HepG2 (cell line): ENCODE results near the gene UBE3A. TPM values are rescaled to one million over a fixed set of nuclear protein-coding genes. Genes with fewer than 3 reads are reported as not detected.

Experiments
- ATAC-seq: fragments of 200-7000 bp; cut with Tn5 transposase; 3 replicates; pipeline ENCODE4 v1.9.1; 2020; ENCODE audit warnings: mild to moderate bottlenecking, moderate library complexity
- BruUV-seq: library from RNA; stranded (reverse); fragments of 400-500 nt; replicated peaks from 2 replicates; lab custom pipeline; 2021; lab: Mats Ljungman, UMichigan
- CTCF ChIA-PET: fragments of 300-600 bp; formaldehyde crosslinking; extraction: SDS; loops from one replicate; lab custom pipeline; 2021; ENCODE audit warnings: low total read pairs, inconsistent platforms, low intra/inter-chr PET ratio; lab: Yijun Ruan, JAX
- POLR2A ChIA-PET: fragments of 350-600 bp; sonication (Branson Sonifier 250); formaldehyde crosslinking; loops from one replicate; lab custom pipeline; 2020; ENCODE audit warnings: antibody characterized with exemption, inconsistent platforms; lab: Yijun Ruan, JAX
- DNase-seq: peaks from one replicate; pipeline ENCODE4 v3.0.0-alpha.2; 2015; ENCODE audit warnings: low spot score
- FAIRE-seq: peaks from 3 replicates; lab custom pipeline; 2011; peaks lifted over from hg19 to GRCh38; lab: Jason Lieb, UNC
- H2AFZ ChIP-seq: one replicate; pipeline ENCODE4 v1.6.1; 2011; ENCODE audit warnings: low read length, inconsistent platforms
- H3K27ac ChIP-seq: fragments of 300-600 bp; 3 replicates; pipeline ENCODE4 v1.8.0; 2011; ENCODE audit warnings: mixed run types, mild to moderate bottlenecking, mixed read lengths, low read length, inconsistent platforms; ENCODE audit not compliant: insufficient read depth; ENCODE audit errors: extremely low read length
- H3K27me3 ChIP-seq, 2 experiments: fragments of 200-600 bp in 1 of 2; 2 replicates in 1 of 2; 3 replicates in 1 of 2; pipeline versions ENCODE4 v1.6.0 to v1.8.0; 2011; ENCODE audit warnings: low read length in 2 of 2, mild to moderate bottlenecking in 2 of 2, moderate library complexity in 2 of 2, inconsistent platforms in 1 of 2; ENCODE audit not compliant: insufficient read depth in 2 of 2, control insufficient read depth in 1 of 2
- H3K36me3 ChIP-seq, 2 experiments: fragments of 200-600 bp in 1 of 2; replicated peaks in 1 of 2; 2 replicates in 1 of 2; 3 replicates in 1 of 2; pipeline versions ENCODE4 v1.5.1 to v1.8.0; 2011; ENCODE audit warnings: low read length in 2 of 2, inconsistent platforms in 1 of 2; ENCODE audit not compliant: insufficient read depth in 2 of 2, control insufficient read depth in 1 of 2
- H3K4me1 ChIP-seq: 2 replicates; pipeline ENCODE4 v1.5.1; 2012; ENCODE audit warnings: low read length, inconsistent platforms; ENCODE audit not compliant: insufficient read depth
- H3K4me2 ChIP-seq: 2 replicates; pipeline ENCODE4 v1.6.0; 2011; ENCODE audit warnings: low read depth, low read length, inconsistent platforms
- H3K4me3 ChIP-seq, 3 experiments: fragments of 200-600 bp in 1 of 3; sonication (generic), shearing (Covaris generic) in 1 of 3; replicated peaks in 1 of 3; 2 replicates each; pipeline ENCODE4 v1.5.1; 2011 to 2016; ENCODE audit warnings: low read length in 3 of 3, inconsistent platforms in 2 of 3, low read depth in 2 of 3, mild to moderate bottlenecking in 2 of 3, control low read depth in 1 of 3, mixed read lengths in 1 of 3; ENCODE audit not compliant: insufficient read depth in 1 of 3
- H3K79me2 ChIP-seq: one replicate; pipeline ENCODE4 v1.6.1; 2011; ENCODE audit warnings: low read length, inconsistent platforms; ENCODE audit not compliant: insufficient read depth
- H3K9ac ChIP-seq: 2 replicates; pipeline ENCODE4 v1.6.0; 2011; ENCODE audit warnings: mild to moderate bottlenecking, low read depth, low read length, inconsistent platforms; ENCODE audit not compliant: insufficient read depth
- H3K9me3 ChIP-seq: 2 replicates; pipeline ENCODE4 v1.5.1; 2012; ENCODE audit warnings: mild to moderate bottlenecking, low read length
- H4K20me1 ChIP-seq: 2 replicates; pipeline ENCODE4 v1.6.0; 2011; ENCODE audit warnings: inconsistent platforms, mild to moderate bottlenecking, low read length, moderate library complexity; ENCODE audit not compliant: insufficient read depth
- ATF5 ChIP-seq: sonication (generic); formaldehyde crosslinking; IDR thresholded peaks from 2 replicates; pipeline ENCODE4 v1.4.0; 2020; ENCODE audit warnings: mild to moderate bottlenecking, low read depth, missing genetic modification reagents
- GZF1 ChIP-seq: sonication (generic); formaldehyde crosslinking; IDR thresholded peaks from 2 replicates; pipeline ENCODE4 v1.5.1; 2020; ENCODE audit warnings: mild to moderate bottlenecking, missing genetic modification reagents
- MBNL3 ChIP-seq: fragments of 250-450 bp; sonication (Bioruptor Pico); conservative IDR thresholded peaks from 2 replicates; pipeline ENCODE4 v1.8.0; 2022; ENCODE audit warnings: mild to moderate bottlenecking, inconsistent platforms
- NBN ChIP-seq: fragments of 450-650 bp; conservative IDR thresholded peaks from 2 replicates; pipeline ENCODE4 v1.6.1; 2017
- NFE2L1 ChIP-seq: sonication (generic); formaldehyde crosslinking; IDR thresholded peaks from 2 replicates; pipeline ENCODE4 v1.4.0; 2020; ENCODE audit warnings: missing genetic modification reagents, mild to moderate bottlenecking, borderline replicate concordance
- PRDM10 ChIP-seq: sonication (generic); formaldehyde crosslinking; IDR thresholded peaks from 2 replicates; pipeline ENCODE4 v1.4.0; 2020; ENCODE audit warnings: low read depth, missing genetic modification reagents
- THAP11 ChIP-seq: IDR thresholded peaks from 2 replicates; pipeline ENCODE4 v1.6.1; 2016; ENCODE audit warnings: missing biosample characterization, missing genetic modification reagents
- ZBTB2 ChIP-seq: sonication (generic); formaldehyde crosslinking; IDR thresholded peaks from 2 replicates; pipeline ENCODE4 v1.8.0; 2022; ENCODE audit warnings: low read depth, missing genetic modification reagents
- ZBTB26 ChIP-seq: IDR thresholded peaks from 2 replicates; pipeline ENCODE4 v1.6.1; 2016; ENCODE audit warnings: missing compliant biosample characterization, missing genetic modification reagents, borderline replicate concordance
- ZNF329 ChIP-seq: sonication (generic); formaldehyde crosslinking; IDR thresholded peaks from 2 replicates; pipeline ENCODE4 v1.9.0; 2021; ENCODE audit warnings: low read depth, mild to moderate bottlenecking, missing genetic modification reagents
- ZNF550 ChIP-seq: sonication (generic); formaldehyde crosslinking; IDR thresholded peaks from 2 replicates; pipeline ENCODE4 v1.4.0; 2020; ENCODE audit warnings: mild to moderate bottlenecking, missing genetic modification reagents, borderline replicate concordance
- ZNF598 ChIP-seq: sonication (generic); formaldehyde crosslinking; IDR thresholded peaks from 2 replicates; pipeline ENCODE4 v1.5.1; 2020; ENCODE audit warnings: mild to moderate bottlenecking, missing genetic modification reagents, borderline replicate concordance
- ZNF672 ChIP-seq: sonication (generic); formaldehyde crosslinking; IDR thresholded peaks from 2 replicates; pipeline ENCODE4 v1.8.1; 2022; ENCODE audit warnings: missing genetic modification reagents
- ZSCAN22 ChIP-seq: sonication (generic); formaldehyde crosslinking; IDR thresholded peaks from 2 replicates; pipeline ENCODE4 v1.4.0; 2020; ENCODE audit warnings: mild to moderate bottlenecking, missing genetic modification reagents
- WGBS: methylation state at CpG from one replicate; pipeline ENCODE4 v1.1.6; 2017; ENCODE audit warnings: low lambda C conversion rate; 5-methylcytosine and 5-hydroxymethylcytosine counted together
- in situ Hi-C: cut with HindIII; loops from 2 replicates; pipeline ENCODE4 v1.10.0; 2017; ENCODE audit warnings: low pct_unique_long_range_greater_than_20kb; ENCODE audit not compliant: extremely low pct_ligation_motif_present
- intact Hi-C: fragments of 100-400 bp; cut with micrococcal nuclease; formaldehyde crosslinking; loops from one replicate; pipeline ENCODE4 v1.10.0; 2022; ENCODE audit not compliant: unreplicated experiment
- polyA plus RNA-seq, 8 experiments: library from polyadenylated mRNA; depleted of rRNA in 3 of 8; stranded (reverse) in 7 of 8; unstranded in 1 of 8; fragments of >200 nt; fragmentation: Illumina TruSeq in 4 of 8; extraction: Trizol in 4 of 8; gene quantifications; 2 replicates each; pipeline versions ENCODE4 v1.2.1 to v1.2.3, GENCODE V29; 2011 to 2016; ENCODE audit warnings: low read depth in 4 of 8, missing spikeins in 1 of 8, mixed read lengths in 1 of 8; ENCODE audit not compliant: insufficient read depth in 1 of 8
- total RNA-seq, 5 experiments: library from RNA; depleted of rRNA; stranded (reverse); fragments of >200 nt; fragmentation: Illumina TruSeq; extraction: Trizol; gene quantifications; 2 replicates each; pipeline ENCODE4 v1.2.3, GENCODE V29; 2016; ENCODE audit warnings: low read depth in 1 of 5
- TF ChIP-seq, protein P1 (sequence below): sonication (generic); formaldehyde crosslinking; IDR thresholded peaks from 2 replicates; pipeline ENCODE4 v1.5.1; 2020; ENCODE audit warnings: missing genetic modification reagents, mild to moderate bottlenecking, borderline replicate concordance

Gene UBE3A
- total and polyA plus RNA-seq, 2 of the 13 experiments (the other 11 are each of a cell fraction or from before 2014, with no cell fraction given): 17.3 to 80.5 TPM

- DNase-seq (no peak), FAIRE-seq (no peak), ATAC-seq (no peak)
- 90% methylated on average over 20 of the region's 20 CpGs for WGBS
- H3K9me3 ChIP-seq: no peaks in the 10 kb centered on the region
- H3K79me2 ChIP-seq: peaks cover 96% of the 10 kb centered on the region
- in situ Hi-C loops: loop anchor here (10.0 kb wide), 1 partner anchor 58 kb away; no protein-coding TSS in a partner anchor
- no peak overlapping the region for H3K4me3 ChIP-seq
- H3K9ac ChIP-seq: no peak overlapping the region
- H3K27ac ChIP-seq: no peak overlapping the region
- H4K20me1 ChIP-seq: peaks cover 56% of the 10 kb centered on the region
- no peaks in the 10 kb centered on the region for H3K27me3 ChIP-seq
- POLR2A ChIA-PET: interaction anchor here (1.8 kb wide), 1 partner anchor 16 kb away, joined by 4 read pairs; no protein-coding TSS in a partner anchor
- no peak overlapping the region for H2AFZ ChIP-seq
- peaks cover 38% of the 10 kb centered on the region for H3K4me1 ChIP-seq
- H3K36me3 ChIP-seq: no peaks in the 10 kb centered on the region; a peak in 1 of 5 replicates
- CTCF ChIA-PET: no interaction called here
- H3K4me2 ChIP-seq: no peak overlapping the region
- intact Hi-C loops: loop anchor here (10.0 kb wide), 1 partner anchor 58 kb away; no protein-coding TSS in a partner anchor
- BruUV-seq: no TSS peak
- TF ChIP-seq PRDM10 (CRISPR knock-in tag) (no peak), ZBTB26 (no peak), MBNL3 (CRISPR knock-in tag) (no peak), ZNF329 (CRISPR knock-in tag) (no peak), GZF1 (CRISPR knock-in tag) (no peak), ZBTB2 (CRISPR knock-in tag) (no peak), THAP11 (CRISPR knock-in tag) (no peak), ZSCAN22 (CRISPR knock-in tag) (no peak), ZNF550 (CRISPR knock-in tag) (no peak), ATF5 (no peak), ZNF672 (CRISPR knock-in tag) (no peak), NBN (no peak), NFE2L1 (CRISPR knock-in tag) (no peak), ZNF598 (CRISPR knock-in tag) (no peak)
- TF ChIP-seq, protein P1, sequence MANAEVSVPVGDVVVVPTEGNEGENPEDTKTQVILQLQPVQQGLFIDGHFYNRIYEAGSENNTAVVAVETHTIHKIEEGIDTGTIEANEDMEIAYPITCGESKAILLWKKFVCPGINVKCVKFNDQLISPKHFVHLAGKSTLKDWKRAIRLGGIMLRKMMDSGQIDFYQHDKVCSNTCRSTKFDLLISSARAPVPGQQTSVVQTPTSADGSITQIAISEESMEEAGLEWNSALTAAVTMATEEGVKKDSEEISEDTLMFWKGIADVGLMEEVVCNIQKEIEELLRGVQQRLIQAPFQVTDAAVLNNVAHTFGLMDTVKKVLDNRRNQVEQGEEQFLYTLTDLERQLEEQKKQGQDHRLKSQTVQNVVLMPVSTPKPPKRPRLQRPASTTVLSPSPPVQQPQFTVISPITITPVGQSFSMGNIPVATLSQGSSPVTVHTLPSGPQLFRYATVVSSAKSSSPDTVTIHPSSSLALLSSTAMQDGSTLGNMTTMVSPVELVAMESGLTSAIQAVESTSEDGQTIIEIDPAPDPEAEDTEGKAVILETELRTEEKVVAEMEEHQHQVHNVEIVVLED (CRISPR knock-in tag): no peak
These were observed 5.5 kb downstream of the UBE3A start for GRCh38 chr15:25433118-25433865.
